NCI-H460 (cell line): Measurements from ENCODE around the gene VWF. TPM values are rescaled to one million over a fixed set of nuclear protein-coding genes. Genes with fewer than 3 reads are reported as not detected.
"Not testable (repeated sequence)": the region's sequence is repeated elsewhere in the genome, so short reads cannot be mapped to it uniquely, and the experiment has no call there.

Experiments used
- DNase-seq: peaks from one replicate; pipeline ENCODE4 v3.0.0-alpha.2; 2016; ENCODE audit warnings: low read depth; ENCODE audit errors: extremely low read depth
- total RNA-seq: library from RNA; depleted of rRNA; stranded (reverse); fragments of >200 nt; shearing (Covaris generic); gene quantifications from 2 replicates; pipeline ENCODE4 v1.2.3, GENCODE V29; 2014

Gene VWF
- total RNA-seq, 1 experiment from 2014 or later = 0.02 TPM

DNA sequence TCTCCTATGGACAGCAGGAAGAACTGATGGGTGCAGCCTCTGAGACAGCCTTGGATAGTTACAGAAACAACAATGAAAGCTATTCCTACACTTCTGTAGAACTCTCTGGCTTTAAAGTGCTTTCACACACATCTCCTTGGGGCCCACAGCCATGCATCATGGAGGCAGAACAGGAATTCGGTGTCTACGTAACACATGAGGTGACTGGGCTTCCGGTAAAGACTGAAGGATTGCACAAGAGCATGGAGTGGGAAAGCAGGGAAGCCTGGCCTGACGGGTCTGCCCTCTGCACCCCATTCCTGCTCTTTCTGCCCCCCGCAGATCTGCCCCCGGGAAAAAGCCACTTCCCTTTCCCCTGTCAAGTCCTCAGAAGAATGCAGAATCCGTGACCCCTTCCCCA lies 82.6 kb downstream of the VWF start:
- DNase-seq = no peak

- no peak for DNase-seq
Measured at GRCh38 chr12:6040815-6041214, 83.7 kb downstream of the VWF start.

- DNase-seq = peak; percentile 62
Measured at GRCh38 chr12:6039894-6040601, 84.4 kb downstream of the VWF start.

DNA sequence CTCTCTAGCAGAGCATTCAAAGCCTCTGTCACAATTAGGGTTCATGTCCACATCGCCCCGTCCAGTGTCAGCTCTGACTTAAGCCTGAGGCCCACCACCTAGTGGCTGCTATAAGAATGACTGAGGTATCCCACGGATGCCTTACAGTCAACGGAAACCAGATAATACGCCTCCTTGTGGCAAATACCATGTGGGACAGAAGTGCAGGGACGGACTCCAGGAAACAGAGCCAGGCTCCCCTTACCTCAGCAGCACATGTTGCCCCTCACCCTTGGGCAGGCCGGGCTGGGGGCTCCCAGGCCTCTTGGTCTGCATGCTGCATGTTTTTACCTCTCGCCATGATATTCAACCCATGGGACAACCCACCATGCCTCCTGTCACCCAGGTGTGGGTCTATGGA lies 86.3 kb downstream of the VWF start:
- DNase-seq = peak; percentile 77

DNA sequence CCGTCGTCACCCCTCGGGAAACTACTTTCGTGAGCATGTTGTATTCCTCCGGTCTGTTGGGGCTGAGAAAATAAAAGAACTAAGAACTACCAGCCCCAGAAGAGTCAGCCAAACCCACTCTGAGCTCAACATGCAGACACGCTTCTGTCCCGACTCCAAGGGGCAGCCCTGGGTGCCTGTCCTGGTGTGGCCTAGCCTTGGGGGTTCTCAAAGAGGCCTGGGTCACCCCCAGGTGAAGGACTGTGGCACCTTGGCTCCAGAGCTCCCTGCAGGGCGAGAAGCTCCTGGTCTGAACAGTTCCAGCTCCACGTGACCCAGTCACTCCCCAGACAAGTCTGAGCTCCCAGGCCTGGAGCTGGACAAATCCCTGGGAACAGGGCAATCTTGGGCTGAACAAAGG lies 87.0 kb downstream of the VWF start:
- no peak for DNase-seq

GRCh38 chr12:6036509-6036908 lies 88.0 kb downstream of the VWF start:
- DNase-seq = no peak

DNA sequence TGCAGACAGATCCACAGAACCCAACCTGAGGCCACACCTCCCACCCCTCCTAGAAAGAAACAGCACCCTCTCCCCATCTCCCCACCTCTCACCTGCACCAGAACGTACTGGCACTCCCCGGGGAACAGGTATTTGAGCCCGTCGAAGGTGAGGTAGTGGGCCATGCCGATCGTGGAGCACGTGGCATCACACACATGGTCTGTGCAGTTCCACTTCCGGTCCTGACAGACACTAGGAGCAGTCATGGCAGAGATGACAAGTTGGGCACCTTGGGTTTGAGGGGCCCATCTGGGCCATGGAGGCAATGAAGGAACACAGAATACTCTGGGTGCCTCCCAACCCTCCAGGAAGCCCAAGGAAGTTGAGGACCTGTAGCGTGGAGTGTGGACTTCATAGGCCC lies 89.9 kb downstream of the VWF start:
- DNase-seq = no peak

DNA sequence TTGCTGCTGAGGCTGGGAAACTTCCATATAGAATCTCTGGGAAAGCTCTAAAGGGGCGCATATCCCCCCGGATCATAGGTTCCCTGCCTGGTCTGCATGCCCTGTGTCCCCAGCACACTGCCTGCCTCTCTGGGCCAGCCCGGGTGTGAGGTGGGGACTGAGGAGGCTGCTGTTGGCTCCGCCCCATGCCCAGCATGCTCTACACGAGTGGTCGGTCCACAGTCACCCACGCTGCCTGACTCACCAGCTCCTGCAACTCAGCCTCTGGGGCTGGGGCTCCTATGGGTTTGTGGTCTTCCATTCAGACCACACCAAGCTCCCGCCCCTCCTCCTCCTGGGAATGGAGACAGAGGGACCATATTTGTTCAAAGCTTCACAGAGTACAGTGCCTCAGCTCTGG lies 90.9 kb downstream of the VWF start:
- DNase-seq = no peak

- DNase-seq = no peak
Measured at GRCh38 chr12:6032726-6033125, 91.7 kb downstream of the VWF start.

DNA sequence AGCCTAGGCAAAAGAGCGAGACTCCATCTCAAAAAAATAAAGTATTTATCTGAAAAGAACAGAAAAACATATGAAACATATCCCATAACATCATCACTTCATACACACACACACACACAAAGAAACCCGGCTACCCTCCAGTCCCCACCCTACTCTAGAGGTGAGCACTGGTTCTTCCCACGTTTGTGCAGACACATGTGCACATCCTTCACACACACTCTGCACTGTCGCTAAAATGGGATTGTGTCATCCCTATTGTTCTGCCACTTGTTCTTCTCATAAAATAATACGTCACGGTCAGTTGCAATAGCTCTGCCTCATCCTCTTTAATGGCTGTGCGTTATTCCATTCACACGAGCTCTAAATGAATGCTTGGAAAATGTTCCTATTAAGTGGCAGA lies 93.5 kb downstream of the VWF start:
- no peak for DNase-seq

- DNase-seq = no peak
Measured at GRCh38 chr12:6030081-6030480, 94.4 kb downstream of the VWF start.

DNA sequence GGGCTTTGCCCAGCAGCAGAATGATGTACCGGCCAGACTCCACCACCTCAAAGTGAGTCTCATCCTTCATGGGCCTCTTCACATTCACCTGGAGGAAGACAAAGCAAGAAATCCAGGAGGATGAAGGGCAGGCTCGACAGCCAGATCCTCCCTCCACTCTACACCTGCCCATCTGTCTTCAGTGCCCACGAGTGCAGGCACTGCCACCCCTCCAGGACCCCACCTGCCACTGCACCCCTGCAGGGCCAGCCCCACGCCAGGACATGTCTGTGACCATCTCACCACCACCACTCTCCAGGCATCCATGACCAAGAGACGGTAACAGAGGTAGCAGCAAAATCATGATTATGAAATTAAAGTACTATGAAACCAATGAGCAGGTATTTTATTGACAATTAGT lies 95.1 kb downstream of the VWF start:
- no peak for DNase-seq

DNA sequence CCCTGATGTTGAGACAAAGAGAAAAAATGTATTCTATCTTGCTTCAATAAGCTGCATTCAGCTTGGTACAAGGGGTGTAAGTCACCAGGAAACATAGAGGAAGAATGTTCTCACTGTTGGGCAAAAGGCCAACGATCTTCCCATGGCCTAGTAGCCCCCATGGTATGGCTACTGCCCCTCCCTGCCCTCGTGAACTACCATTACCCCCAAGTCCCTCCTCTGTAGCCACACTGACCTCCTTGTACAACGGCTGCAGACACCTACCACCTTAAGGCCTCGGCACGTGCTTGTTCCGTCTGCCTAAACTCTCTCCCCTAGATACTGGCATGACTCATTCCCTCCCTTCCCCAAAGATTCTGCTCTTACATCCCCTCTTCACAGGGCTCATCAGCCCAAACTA lies 97.5 kb downstream of the VWF start:
- DNase-seq = no peak

- DNase-seq = not testable (repeated sequence)
Measured at GRCh38 chr12:6025703-6026298, 98.7 kb downstream of the VWF start.

DNA sequence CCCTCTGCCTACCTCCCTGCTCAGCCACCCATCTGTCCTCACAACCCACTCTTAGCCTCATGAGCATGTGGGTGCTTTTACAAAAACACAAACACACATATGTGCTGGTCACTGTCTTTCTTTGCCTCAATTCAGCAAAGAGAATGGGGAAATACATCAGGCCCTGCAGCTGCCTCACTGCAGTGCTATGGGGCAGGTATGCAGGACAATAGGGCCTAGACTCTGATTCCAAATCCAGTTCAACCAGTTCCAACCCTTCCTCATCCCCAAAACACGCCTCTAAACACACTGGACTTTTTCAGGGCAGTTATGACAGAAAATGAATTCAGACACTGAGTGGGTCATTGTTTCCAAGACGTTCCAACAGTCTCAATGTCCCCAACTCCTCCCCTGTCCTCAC lies 100.4 kb downstream of the VWF start:
- not testable (repeated sequence) for DNase-seq

- no peak for DNase-seq
Measured at GRCh38 chr12:6020930-6021329, 103.5 kb downstream of the VWF start.

GRCh38 chr12:6020511-6020910 lies 104.0 kb downstream of the VWF start:
- not testable (repeated sequence) for DNase-seq

- DNase-seq = not testable (repeated sequence)
Measured at GRCh38 chr12:6019256-6019655, 105.2 kb downstream of the VWF start.

DNA sequence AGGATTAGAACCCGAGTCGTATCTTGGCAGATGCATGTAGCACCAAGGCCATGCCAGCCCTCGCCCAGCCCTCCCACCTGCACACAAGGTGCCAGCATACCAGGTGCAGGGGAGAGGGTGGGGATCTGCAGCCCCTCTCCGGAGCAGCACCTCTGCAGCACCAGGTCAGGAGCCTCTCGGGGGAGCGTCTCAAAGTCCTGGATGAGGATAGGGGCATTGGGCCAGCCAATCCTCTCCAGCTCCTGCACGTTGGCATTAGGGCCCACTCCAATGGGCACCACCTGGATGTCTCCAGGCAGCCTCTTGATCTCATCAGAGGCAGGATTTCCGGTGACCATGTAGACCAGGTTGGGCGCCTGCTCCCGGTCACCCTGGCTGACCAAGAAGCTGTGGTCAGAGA lies 106.2 kb downstream of the VWF start:
- DNase-seq = no peak

DNA sequence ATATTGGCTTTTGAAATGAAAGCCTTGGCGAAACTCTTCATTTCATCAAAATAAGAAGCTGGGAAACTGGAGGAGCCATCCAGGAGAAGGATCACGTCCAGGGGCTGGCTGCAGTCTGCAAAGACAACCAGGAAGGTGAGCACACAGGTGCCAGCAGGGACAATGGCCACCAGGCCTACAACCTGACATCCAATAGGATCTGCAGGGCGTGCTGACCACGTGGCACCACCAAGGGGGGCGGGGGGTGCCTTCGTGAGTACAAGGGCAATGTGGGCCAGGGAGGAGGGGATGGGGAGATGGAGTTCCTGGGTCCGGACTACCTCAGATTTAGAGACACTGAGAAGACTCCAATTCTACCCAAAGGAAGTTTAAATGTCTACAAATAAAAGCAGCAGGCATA lies 107.7 kb downstream of the VWF start:
- no peak for DNase-seq

DNA sequence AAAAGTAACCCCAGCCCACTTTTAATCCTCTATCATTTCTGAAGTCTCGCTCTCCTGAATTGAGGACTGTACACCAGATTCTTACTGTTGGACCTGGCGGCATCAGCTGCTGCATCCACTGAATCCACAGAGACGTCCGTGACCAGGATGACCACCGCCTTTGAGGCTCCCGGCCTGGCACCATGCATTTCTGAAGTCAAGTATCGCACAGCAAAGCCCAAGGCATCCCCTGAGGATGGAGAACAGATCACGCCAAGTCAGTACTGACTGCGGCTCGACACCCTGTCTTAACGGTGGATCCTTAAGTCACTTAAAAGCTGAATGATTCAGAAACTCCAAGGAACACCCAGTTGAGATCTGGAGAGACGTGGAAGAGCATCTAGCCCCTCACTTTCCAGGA lies 108.5 kb downstream of the VWF start:
- DNase-seq = not testable (repeated sequence)

DNA sequence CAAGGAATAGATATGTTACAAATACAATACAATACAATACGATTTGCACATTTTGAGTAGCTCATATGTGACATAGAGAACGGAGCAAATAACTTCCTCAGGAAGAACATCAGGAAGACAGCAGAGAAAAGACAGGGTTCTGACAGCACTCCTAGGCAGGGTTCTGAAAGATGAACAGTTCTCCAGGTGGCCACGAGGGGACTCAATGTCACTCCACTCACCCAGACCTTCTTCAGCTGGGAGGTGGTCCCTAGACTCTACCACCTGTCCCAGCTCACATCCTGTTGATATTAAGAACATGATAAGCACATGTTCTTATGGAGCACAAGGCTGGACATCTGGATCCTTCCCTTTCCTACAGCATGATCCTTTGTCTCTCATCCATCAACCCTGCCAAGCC lies 109.2 kb downstream of the VWF start:
- DNase-seq = not testable (repeated sequence)
